Caco-2 (cell line): ENCODE data around the gene PRSS33. TPM values are rescaled to one million over a fixed set of nuclear protein-coding genes. Genes with fewer than 3 reads are reported as not detected.

Experiments used
- BruUV-seq: library from RNA; stranded (reverse); fragments of 400-500 nt; replicated peaks from 2 replicates; lab custom pipeline; 2021; lab: Mats Ljungman, UMichigan
- CTCF ChIA-PET: fragments of 300-600 bp; sonication (Branson Sonifier 250); formaldehyde crosslinking; loops from one replicate; lab custom pipeline; 2022; ENCODE audit warnings: antibody characterized with exemption; lab: Charles Lee
- POLR2A ChIA-PET: fragments of 300-600 bp; sonication (Branson Sonifier 250); formaldehyde crosslinking; loops from one replicate; lab custom pipeline; 2022; ENCODE audit warnings: antibody characterized with exemption; lab: Charles Lee
- DNase-seq, 2 experiments: peaks; one replicate each; pipeline versions ENCODE4 v3.0.0 to v3.0.0-alpha.2; 2020 to 2022
- H3K27me3 ChIP-seq: replicated peaks from 2 replicates; pipeline ENCODE4 v1.6.0; 2011; ENCODE audit warnings: low read length; ENCODE audit not compliant: control insufficient read depth, insufficient read depth
- H3K36me3 ChIP-seq: 2 replicates; pipeline ENCODE4 v1.5.1; 2011; ENCODE audit warnings: low read length; ENCODE audit not compliant: control insufficient read depth, insufficient read depth
- H3K4me1 ChIP-seq: fragments of 250-450 bp; sonication (Bioruptor Pico); 2 replicates; pipeline ENCODE4 v1.5.1; 2020; ENCODE audit warnings: mild to moderate bottlenecking
- H3K4me3 ChIP-seq: 2 replicates; pipeline ENCODE4 v1.5.1; 2011; ENCODE audit warnings: low read depth, mild to moderate bottlenecking, control low read depth, low read length
- H3K9me3 ChIP-seq: fragments of 250-450 bp; sonication (Bioruptor Pico); 2 replicates; pipeline ENCODE4 v1.5.1; 2020; ENCODE audit warnings: mild to moderate bottlenecking, moderate library complexity
- H3K27ac Mint-ChIP-seq: one replicate; pipeline ENCODE4 v1.8.0; 2022; ENCODE audit warnings: mixed read lengths; ENCODE audit not compliant: unreplicated experiment
- H3K27me3 Mint-ChIP-seq: one replicate; pipeline ENCODE4 v1.8.0; 2022; ENCODE audit warnings: mixed read lengths; ENCODE audit not compliant: insufficient read depth, unreplicated experiment
- H3K36me3 Mint-ChIP-seq: one replicate; pipeline ENCODE4 v1.8.0; 2022; ENCODE audit warnings: mild to moderate bottlenecking, mixed read lengths; ENCODE audit not compliant: insufficient read depth, unreplicated experiment
- H3K4me1 Mint-ChIP-seq: one replicate; pipeline ENCODE4 v1.8.0; 2022; ENCODE audit warnings: low read depth, mixed read lengths; ENCODE audit not compliant: unreplicated experiment
- H3K4me3 Mint-ChIP-seq: one replicate; pipeline ENCODE4 v1.8.0; 2022; ENCODE audit warnings: mild to moderate bottlenecking, moderate library complexity, mixed read lengths; ENCODE audit not compliant: unreplicated experiment
- H3K9me3 Mint-ChIP-seq: one replicate; pipeline ENCODE4 v1.8.0; 2022; ENCODE audit warnings: mixed read lengths; ENCODE audit not compliant: unreplicated experiment
- intact Hi-C: fragments of 100-400 bp; cut with micrococcal nuclease; formaldehyde crosslinking; loops from one replicate; pipeline ENCODE4 v1.10.0; 2022; ENCODE audit not compliant: unreplicated experiment
- total RNA-seq: library from RNA; stranded (reverse); gene quantifications from 2 replicates; pipeline ENCODE4 v1.2.3, GENCODE V29; 2022
- TF ChIP-seq, protein P1 (sequence below), 2 experiments: fragments of 200-600 bp in 1 of 2; IDR thresholded peaks; 1 replicate in 1 of 2; 2 replicates in 1 of 2; pipeline versions ENCODE4 v1.5.1 to v1.8.0; 2011 to 2022; ENCODE audit warnings: antibody characterized with exemption in 1 of 2, control low read depth in 1 of 2, inconsistent platforms in 1 of 2, low read depth in 1 of 2, low read length in 1 of 2, mild to moderate bottlenecking in 1 of 2, moderate library complexity in 1 of 2; ENCODE audit not compliant: insufficient read depth in 1 of 2, severe bottlenecking in 1 of 2, unreplicated experiment in 1 of 2

The PRSS33 gene
- total RNA-seq, 1 experiment from 2014 or later, result not detected

DNA sequence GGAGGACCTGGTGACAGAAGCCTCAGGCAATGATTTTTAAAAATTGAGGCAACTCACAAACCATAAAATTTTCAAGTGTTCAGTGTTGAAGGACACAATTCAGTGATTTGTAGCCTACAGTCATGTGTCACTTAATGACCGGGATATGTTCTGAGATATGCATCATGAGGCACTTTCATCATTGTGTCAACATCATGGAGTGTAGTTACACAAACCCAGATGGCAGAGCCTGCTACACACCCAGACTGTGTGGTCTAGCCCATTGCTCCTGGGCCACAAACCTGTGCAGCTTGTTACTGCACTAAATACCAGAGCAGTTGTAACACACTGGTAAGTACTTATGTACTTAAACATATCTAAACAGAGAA is 12.5 kb upstream of the PRSS33 start:
- DNase-seq, result peak; percentile 78 to 91
- TF ChIP-seq, protein P1, sequence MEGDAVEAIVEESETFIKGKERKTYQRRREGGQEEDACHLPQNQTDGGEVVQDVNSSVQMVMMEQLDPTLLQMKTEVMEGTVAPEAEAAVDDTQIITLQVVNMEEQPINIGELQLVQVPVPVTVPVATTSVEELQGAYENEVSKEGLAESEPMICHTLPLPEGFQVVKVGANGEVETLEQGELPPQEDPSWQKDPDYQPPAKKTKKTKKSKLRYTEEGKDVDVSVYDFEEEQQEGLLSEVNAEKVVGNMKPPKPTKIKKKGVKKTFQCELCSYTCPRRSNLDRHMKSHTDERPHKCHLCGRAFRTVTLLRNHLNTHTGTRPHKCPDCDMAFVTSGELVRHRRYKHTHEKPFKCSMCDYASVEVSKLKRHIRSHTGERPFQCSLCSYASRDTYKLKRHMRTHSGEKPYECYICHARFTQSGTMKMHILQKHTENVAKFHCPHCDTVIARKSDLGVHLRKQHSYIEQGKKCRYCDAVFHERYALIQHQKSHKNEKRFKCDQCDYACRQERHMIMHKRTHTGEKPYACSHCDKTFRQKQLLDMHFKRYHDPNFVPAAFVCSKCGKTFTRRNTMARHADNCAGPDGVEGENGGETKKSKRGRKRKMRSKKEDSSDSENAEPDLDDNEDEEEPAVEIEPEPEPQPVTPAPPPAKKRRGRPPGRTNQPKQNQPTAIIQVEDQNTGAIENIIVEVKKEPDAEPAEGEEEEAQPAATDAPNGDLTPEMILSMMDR (IDR thresholded peaks at IDR 0.05; ENCODE audit: insufficient read depth in 1 of 2, low read depth in 1 of 2, low read length in 1 of 2, severe bottlenecking in 1 of 2, unreplicated experiment in 1 of 2), result no peak
- POLR2A ChIA-PET, result no interaction called here

DNA sequence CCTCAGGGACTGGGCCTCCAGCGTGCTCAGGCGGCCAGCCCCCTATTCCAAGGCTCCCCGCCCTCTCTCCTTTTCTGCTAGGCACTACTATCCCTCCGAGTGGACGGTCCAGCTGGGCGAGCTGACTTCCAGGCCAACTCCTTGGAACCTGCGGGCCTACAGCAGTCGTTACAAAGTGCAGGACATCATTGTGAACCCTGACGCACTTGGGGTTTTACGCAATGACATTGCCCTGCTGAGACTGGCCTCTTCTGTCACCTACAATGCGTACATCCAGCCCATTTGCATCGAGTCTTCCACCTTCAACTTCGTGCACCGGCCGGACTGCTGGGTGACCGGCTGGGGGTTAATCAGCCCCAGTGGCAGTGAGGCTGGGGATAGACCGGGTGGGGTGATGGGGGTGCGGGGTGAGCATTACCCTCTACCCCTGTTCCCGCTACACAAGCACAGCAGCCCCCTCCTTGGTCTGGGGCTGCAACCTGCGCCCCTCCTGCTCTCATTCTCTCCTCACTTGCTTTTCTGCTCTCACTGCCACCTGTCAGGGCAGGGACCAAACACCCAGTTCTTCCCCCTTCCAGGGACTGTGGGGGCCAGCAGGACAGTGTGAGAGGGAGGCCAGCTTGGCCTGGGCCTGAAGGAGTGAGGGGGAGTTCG is 12.0 kb upstream of the PRSS33 start:
- H3K4me1 ChIP-seq, result peaks cover 38% of the 10 kb centered on the region
- H3K27me3 Mint-ChIP-seq, result no peaks in the 10 kb centered on the region
- no peaks in the 10 kb centered on the region for H3K36me3 ChIP-seq
- peaks cover 15% of the 10 kb centered on the region for H3K9me3 Mint-ChIP-seq
- peaks cover under 1% of the 10 kb centered on the region for H3K36me3 Mint-ChIP-seq
- CTCF ChIA-PET, result no interaction called here
- no peak overlapping the region for H3K4me3 ChIP-seq
- peak overlapping the region; percentile 71 for H3K27ac Mint-ChIP-seq
- H3K9me3 ChIP-seq, result 0 out of 2 replicates have a peak, but pooled peaks cover 7% of the 10 kb centered on the region
- TF ChIP-seq, protein P1 (IDR thresholded peaks at IDR 0.05; ENCODE audit: insufficient read depth in 1 of 2, low read depth in 1 of 2, low read length in 1 of 2, severe bottlenecking in 1 of 2, unreplicated experiment in 1 of 2), result no peak
- H3K4me1 Mint-ChIP-seq, result peaks cover 29% of the 10 kb centered on the region
- no peak overlapping the region for H3K4me3 Mint-ChIP-seq
- intact Hi-C loops, result loop anchor here (5.0 kb wide), 1 partner anchor 38 kb away; no protein-coding TSS in a partner anchor
- peak; percentile 32 to 60 for DNase-seq
- no TSS peak for BruUV-seq
- H3K27me3 ChIP-seq, result no peaks in the 10 kb centered on the region
- POLR2A ChIA-PET, result no interaction called here

More for the DNA sequence above, 12.5 kb upstream of the PRSS33 start:
- intact Hi-C loops, result loop anchor here (1.0 to 5.0 kb wide), 2 partner anchors 37 to 46 kb away; no protein-coding TSS in a partner anchor
- CTCF ChIA-PET, result no interaction called here
- Histone ChIP-seq H3K4me3 (no peak overlapping the region), H3K4me1 (peaks cover 35% of the 10 kb centered on the region), H3K27me3 (no peaks in the 10 kb centered on the region), H3K36me3 (no peaks in the 10 kb centered on the region), H3K9me3 (0 out of 2 replicates have a peak, but pooled peaks cover 7% of the 10 kb centered on the region)
- H3K27me3 Mint-ChIP-seq, result no peaks in the 10 kb centered on the region
- no peak overlapping the region for H3K4me3 Mint-ChIP-seq
- H3K4me1 Mint-ChIP-seq, result peaks cover 24% of the 10 kb centered on the region
- H3K27ac Mint-ChIP-seq, result peak overlapping the region; percentile 71
- H3K36me3 Mint-ChIP-seq, result no peaks in the 10 kb centered on the region
- BruUV-seq, result no TSS peak
- peaks cover 15% of the 10 kb centered on the region for H3K9me3 Mint-ChIP-seq

DNA sequence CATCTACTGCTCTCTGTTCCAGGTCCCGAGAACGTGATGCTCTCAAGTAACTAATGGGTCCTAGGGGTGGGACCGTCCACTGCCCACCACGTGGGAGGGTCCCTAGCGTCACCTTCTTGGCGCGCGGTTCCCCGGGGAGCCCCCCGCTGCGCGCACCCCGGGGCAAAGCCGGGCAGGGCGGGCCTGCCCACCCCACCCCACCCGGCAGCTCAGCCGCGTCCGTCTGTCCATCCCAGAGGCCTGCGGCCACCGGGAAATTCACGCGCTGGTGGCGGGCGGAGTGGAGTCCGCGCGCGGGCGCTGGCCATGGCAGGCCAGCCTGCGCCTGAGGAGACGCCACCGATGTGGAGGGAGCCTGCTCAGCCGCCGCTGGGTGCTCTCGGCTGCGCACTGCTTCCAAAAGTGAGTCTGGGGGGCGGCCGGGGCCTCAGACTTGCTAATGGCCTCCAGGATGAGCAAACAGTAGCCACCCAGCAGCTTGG is 11.4 kb upstream of the PRSS33 start:
- BruUV-seq, result no TSS peak
- TF ChIP-seq, protein P1 (IDR thresholded peaks at IDR 0.05; ENCODE audit: insufficient read depth in 1 of 2, low read depth in 1 of 2, low read length in 1 of 2, severe bottlenecking in 1 of 2, unreplicated experiment in 1 of 2), result no peak
- H3K9me3 ChIP-seq, result 0 out of 2 replicates have a peak, but pooled peaks cover 7% of the 10 kb centered on the region
- H3K36me3 ChIP-seq, result no peaks in the 10 kb centered on the region
- no peak overlapping the region for H3K4me3 ChIP-seq
- Mint-ChIP-seq H3K36me3 (peaks cover 4% of the 10 kb centered on the region), H3K9me3 (peaks cover 10% of the 10 kb centered on the region), H3K27me3 (no peaks in the 10 kb centered on the region), H3K4me1 (peaks cover 33% of the 10 kb centered on the region), H3K27ac (peak overlapping the region; percentile 71), H3K4me3 (no peak overlapping the region)
- intact Hi-C loops, result loop anchor here (5.0 kb wide), 1 partner anchor 39 kb away; no protein-coding TSS in a partner anchor
- POLR2A ChIA-PET, result no interaction called here
- no peaks in the 10 kb centered on the region for H3K27me3 ChIP-seq
- CTCF ChIA-PET, result interaction anchor here (1.5 kb wide), 1 partner anchor 13 kb away, joined by 3 read pairs; no protein-coding TSS in a partner anchor
- no peak for DNase-seq
- peaks cover 44% of the 10 kb centered on the region for H3K4me1 ChIP-seq
